IPS DF 4.7 (cell line): Measurements from ENCODE around the gene DDX55.

Source experiments
- DNase-seq: peaks from one replicate; pipeline ENCODE4 v3.0.0-alpha.2; 2013; ENCODE audit warnings: low spot score; ENCODE audit errors: extremely low read depth

Gene DDX55

DNA sequence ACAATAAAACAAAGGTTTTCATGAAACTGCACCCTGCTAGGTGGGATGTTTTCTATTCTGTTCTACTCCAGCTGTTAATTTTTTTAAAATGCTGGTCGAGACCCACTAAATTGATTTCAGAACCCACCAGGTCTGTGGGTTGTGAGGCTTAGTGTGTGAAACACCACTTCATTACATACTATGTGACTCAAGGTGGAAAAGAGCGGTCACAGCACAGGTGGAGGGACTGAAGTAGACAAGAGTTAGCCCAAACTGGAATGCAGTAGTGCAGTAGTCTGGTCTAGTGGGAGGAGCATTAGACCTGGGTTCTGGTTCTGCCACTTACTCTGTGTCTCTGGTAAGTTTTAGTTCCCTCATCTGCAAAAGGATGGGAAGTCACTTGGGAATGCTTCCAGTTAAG is 12.2 kb downstream of the DDX55 start:
- no peak for DNase-seq

DNA sequence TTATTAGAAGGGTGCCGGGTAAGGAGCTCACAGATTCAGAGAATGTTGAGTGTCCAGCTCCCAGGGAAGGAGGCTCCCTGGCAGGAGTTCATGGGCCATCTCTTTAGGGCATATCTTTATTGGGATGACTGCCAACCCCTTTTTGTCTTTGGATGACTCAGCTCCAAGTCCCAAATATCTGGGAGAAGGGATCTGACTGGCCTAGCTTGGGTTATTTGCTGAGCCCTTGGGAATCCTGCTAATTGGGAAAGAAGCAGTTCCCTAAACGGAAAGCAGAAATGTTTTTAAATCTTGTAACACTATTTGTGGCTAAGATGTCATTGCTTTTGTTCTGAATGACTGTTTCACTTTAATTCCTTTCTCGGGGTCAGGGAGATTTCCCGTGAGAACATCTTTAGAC is 12.6 kb downstream of the DDX55 start:
- no peak for DNase-seq

DNA sequence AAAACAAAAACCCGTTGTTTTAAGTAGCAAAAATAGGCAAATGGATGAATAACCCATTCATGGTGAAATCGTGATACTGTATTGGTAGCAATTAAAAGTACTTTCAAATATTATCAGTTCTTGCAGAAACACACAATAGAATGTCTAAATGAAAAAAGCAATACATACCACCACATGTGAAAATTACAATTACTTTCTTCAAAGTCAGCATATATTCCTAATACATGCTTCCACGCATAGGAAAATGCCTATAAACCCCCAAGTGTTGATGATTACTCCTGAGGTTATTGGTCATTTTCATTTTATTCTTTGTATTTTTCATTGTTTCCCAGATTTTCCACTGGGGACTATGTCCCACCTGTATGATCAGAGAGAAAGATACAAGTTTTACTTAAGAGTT is 15.2 kb downstream of the DDX55 start:
- no peak for DNase-seq

DNA sequence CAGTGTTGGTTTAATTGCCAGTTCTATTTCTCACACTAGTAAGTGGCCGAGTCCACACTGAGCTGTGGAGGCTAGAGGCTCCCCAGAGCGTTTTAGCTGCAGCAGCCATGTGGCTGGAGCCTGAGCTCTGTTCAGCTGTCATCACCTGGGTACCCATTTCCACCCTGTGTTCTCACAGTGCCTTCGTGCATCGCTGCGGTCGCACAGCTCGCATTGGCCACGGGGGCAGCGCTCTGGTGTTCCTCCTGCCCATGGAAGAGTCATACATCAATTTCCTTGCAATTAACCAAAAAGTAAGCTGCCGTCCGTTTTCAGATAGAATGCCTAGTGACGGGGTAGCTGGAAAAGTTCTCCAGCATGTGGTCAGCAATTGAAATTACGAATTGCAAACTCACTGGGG is 15.7 kb downstream of the DDX55 start:
- no peak for DNase-seq

DNA sequence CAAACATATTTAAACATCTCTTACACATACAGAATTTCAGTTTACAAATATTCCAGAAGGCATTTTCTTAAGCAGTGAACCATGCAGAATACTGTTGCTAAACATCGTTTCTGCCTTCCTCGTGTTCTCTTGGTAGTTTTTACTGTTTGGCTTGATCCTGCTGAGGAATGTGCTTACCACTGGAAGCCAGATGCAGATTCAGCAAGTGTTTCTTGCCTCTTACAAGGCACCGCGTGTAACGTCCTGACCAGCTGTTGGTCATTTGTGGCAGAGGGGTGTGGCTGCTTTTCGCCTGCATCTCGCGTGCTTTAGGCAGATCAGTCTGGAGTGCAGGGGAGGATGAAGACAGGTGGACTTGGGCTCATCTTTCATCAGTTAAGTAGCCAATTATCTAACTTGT is 19.2 kb downstream of the DDX55 start:
- no peak for DNase-seq

DNA sequence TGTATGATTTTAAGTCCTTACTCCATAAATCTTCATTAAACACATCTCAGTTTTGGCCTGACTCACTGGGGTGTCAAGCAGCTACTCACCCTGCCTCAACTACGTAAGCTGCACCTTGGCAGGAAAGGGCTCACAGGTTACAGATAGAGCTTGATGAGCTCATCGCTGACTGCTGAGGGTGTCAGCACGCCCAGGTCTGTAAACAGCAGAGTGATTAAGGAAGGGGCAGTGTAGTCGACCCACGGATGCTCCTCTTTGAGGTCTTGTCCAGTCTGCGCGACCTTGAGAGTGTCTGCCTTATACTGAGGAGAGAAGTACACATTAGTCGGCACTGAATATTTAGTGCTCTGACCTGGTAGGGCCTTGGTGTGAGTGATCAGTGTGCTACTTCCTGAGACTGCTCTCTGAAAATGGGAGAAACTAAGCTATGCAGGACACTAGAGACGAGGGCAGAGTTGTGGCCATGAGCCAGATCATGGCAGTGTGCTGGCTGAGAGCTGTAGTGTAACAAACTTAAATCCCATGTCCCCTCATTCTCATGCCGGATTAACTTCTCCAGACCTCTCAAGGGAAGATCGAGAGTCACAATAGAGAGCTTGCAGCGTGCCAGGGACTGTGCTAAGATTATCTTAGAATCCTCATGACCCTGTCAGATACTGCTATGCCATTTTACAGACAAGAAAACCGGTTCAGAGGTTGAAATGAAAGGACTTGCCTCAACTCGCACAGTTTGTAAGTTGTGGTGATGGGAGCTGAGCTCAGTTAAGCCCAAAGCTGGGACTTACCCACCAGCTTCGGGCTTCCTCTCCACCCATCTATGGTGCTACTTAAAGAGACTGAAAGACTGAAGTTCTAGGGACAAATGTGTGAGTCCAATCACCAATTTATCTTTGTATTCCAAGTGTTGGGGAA is 20.0 kb downstream of the DDX55 start:
- DNase-seq: no peak

DNA sequence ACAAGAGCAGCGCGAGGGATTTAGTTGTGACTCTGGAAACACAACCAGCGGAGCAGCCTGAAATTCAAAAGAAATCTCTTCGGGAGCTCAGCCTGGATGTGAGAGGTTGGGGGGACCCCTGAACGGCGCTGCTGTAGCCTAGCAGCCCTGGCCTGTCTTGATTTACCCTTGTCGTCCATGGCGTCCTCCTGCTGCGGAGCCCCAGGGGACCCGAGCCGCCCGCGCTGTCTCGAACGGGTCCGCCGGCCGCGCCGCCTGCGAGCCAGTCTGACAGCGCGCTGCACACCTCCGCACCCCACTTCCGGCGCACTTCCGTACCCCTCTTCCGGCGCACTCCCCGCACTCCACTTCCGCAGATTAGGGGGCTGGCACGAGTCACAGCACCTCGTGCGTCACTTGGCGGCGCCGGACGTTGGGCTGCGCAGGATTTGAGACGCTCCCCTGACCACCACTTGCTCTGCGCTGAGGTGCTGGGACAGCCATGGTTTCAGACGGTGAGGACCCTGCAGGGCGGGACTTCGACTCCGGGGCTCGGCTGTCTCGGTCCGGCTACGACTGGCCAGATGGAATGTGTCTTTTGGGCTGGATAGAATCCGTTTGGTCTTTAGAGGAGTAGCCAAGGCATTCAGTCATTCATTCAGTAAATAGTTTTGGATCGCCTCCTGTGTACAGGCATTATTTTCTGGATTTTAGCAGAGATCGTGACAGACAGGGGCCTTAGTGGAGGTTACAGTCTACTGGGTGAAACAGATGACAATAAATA is 31.7 kb downstream of the DDX55 start, which contains the start of the genes EIF2B1 and GTF2H3:
Gene EIF2B1 (minus strand): TSS at position 308 of the 763 bp plus-strand sequence. CDS start 129 bp downstream, at position 179.
Gene GTF2H3 (plus strand): TSS at position 451 of the 763 bp plus-strand sequence. CDS start 31 bp downstream, at position 482.
- peak; percentile 92 for DNase-seq

DNA sequence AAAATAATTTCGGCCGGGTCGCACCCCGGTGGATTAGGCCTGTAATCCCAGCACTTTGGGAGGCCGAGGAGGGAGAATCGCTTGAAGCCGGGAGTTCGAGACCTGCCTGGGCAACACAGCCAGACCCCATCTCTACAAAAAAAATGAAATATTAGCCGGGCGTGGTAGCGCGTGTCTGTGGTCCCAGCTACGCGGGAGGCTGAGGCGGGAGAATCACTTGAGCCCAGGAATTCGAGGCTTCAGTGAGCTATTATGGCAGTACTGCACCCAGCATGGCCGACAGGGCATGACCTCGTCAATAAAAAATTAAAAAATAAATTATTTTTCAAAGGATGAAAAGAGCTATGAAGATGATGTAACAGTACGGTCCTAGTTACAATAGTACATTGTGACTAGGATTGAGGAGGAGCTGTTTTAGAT is 32.3 kb downstream of the DDX55 start:
- DNase-seq: no peak

DNA sequence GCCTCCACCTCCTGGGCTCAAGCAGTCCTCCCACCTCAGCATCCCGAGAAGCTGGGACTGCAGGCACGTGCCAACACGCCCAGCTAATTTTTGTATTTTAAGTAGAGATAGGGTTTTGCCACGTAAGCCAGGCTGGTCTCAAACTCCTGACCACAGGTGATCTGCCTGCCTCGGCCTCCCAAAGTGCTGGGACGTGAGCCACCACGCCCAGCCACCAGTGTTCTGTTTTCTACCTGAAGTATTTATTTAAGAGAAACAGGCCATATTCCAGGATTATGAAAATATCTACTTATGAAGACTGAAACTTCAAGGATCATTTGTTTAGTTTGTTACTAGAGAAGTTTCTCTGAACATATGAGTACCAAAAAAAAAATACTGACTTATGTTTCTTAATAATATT is 42.0 kb downstream of the DDX55 start:
- DNase-seq: no peak

DNA sequence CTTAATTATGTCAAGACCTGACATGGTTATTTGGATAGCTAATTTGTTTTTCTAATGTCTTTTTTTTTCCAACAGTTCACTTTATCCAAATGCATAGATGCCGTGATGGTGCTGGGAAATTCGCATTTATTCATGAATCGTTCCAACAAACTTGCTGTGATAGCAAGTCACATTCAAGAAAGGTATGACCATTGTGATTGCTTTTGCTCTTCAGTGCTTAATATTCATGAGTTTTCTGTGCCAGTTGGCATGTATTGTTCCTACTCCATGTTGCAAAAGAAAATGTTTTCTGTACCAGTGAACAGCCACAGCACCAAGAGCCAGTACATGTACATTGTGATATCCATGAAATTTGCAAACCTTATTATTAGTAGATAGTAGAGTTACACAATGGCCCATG is 43.5 kb downstream of the DDX55 start:
- DNase-seq: no peak

DNA sequence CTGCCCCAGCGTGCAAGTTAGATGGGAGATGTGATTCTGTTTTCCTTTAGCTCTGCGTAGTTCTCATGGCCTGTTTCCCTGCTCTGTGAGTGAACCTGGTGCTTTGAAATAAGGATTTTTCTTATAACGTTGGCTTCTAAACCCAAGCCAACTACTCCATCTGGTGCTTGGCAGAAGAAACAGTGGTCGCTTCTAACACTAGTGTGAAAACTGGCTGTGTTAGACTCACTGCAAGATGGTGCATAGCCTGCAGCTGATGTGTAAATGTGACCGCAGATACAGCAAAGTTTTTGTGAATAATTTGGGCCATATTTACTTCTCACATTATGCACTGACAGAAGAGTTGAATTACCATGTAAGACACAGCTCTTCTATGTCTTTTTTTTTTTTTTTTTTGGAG is 44.0 kb downstream of the DDX55 start:
- no peak for DNase-seq

DNA sequence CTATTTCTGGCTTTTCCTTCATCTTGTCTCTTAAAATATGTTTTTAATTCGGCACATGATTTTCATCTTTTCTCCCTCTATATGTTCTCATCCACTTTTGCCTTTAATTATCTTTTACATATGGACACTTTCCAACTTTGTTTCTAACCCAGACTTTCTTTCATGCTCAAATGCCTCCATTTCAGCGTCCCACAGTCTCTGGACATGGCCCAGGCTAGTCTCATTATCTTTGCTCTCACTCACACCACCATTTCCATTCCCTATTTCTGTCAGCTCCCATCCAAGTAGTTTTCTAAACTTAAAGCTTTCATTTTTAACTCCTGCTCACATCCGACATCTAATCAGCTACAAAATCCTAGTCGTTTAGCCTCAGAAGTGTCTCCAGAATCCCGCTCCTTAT is 46.5 kb downstream of the DDX55 start:
- no peak for DNase-seq

DNA sequence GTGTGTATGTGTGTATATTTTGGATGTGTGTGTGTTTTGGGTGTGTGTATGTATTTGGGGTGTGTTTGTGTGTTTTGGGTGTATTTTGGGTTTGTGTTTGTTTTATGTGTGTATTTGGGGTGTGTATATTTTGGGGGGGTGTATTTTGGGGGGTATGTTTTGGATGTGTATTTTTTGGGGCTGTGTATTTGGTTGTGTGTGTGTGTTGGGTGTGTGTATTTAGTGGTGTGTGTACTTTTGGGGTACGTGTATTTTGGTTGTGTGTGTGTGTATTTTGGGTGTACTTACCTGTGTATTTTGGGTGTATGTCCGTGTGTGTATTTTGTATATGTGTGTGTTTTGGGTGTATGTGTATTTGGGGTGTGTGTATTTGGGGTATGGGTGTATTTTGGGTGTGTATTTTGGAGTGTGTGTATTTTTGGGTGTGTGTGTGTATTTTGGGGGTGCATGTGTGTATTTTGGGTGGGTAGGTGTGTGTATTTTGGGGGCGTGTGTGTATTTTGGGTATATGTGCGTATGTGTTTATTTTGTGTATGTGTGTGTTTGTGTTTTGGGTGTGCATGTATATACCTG is 52.3 kb downstream of the DDX55 start:
- DNase-seq: no peak

DNA sequence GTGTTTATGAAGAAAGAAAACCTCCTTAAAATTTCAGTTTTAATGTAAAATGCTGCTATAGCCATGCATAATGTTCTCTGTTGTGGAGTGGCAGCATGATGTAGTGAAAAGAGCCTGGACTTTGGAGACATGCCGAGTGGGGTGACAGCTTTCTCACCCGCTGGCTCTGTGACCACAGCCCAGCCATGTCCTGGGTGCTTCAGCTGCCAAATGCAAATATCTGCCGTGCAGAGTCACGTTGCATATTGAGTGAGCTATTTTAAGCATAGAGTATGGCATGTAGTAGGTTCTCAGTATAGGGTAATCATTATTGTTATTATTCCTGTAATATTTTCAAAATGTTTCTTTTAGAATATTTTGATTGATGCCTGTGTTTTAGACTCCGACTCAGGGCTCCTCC is 53.5 kb downstream of the DDX55 start:
- no peak for DNase-seq

DNA sequence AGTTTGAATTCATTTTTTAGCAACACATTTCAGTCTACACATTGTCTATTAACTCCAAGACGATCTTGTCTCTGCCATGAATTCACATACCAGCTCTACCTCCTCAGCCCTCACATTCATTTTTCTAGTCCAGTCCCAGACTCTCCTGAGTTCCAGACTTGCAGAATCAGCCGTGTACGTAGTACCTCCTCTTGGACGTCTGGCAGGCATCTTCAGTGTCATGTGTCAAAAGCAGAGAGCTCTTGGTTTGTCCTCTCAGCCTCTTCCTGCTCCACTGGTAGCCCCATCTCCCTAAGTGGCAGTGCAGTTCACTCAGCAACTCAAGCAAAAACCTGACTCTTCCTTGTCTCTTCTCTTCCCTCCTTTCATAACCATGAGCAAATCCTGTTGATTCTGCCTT is 54.5 kb downstream of the DDX55 start:
- DNase-seq: no peak

DNA sequence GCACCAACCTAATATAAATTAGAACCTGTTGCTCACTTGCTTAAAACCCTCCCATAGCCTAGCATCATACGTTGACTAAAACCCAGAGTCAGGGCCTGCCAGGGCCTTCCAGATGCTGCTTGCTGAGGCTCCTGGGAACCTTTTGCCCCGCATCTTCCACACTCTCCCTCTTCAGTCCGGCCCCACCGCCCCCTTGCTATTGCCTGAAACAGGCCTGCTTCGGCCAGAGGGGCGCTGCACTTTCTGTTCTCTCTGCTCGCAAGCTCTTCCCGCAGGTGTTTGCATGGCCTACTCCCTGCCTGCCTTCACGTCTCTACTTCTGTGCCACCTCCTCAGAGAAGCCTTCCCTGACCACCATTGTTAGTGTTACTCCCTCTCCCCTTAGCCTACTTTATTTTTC is 55.3 kb downstream of the DDX55 start:
- DNase-seq: no peak

DNA sequence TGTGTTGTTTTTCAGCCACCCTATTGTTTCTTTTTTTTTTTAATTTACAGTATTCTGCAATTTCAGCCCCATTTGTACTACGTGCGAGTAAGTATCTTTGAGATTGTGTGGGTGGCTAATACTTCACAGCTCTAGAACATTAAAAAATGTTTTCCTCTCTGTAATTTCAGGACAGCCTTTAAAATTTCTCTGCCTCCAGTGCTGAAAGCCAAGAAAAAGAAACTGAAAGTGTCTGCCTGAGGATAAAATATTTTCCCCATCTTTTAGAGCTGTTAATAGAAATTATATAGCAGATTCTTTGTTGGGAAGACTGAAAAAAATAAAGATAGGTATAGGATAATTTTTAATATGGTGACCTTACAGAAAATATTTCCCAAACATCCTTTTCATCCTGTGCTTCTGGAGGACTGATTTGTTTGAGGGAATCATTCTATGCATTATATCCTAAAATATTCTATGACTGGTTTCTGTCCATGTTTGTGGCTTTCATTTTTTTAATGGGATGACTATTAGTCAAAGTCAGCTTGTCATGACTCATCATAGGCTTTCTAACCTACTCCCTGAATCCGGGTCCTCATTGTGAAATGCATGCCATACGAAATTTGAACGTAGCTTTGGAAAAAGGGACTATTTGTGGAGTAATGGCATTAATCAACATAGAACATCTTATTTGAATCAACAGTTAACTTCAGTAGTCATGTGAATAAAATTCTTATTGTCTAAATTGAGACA is 58.3 kb downstream of the DDX55 start:
- DNase-seq: no peak

DNA sequence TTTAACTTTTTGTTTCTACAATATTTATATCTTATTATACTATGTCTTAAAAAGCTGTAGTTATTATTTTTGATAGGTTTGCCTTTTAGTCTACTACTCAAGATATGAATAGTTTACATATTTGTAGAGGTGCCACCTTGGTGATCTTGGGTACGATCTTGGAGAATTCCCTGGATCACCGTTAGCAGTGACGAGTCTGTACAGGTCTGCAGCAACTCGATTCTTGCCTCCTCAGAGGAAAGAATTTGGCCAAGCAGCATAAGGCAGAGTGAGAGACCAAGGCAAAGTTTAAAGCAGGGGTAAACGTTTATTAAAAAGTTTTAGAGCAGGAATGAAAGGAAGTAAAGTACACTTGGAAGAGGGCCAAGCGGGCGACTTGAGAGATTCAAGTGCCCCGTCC is 65.9 kb downstream of the DDX55 start:
- no peak for DNase-seq
